K562 (cell line): ENCODE measurements around the gene ADPRHL1. TPM values are rescaled to one million over a fixed set of nuclear protein-coding genes. Genes with fewer than 3 reads are reported as not detected.

Experiments
- ATAC-seq: fragments of 200-7000 bp; cut with Tn5 transposase; 3 replicates; pipeline ENCODE4 v1.9.1; 2020; ENCODE audit warnings: moderate library complexity
- BruUV-seq: library from RNA; stranded (reverse); fragments of 400-500 nt; replicated peaks from 2 replicates; lab custom pipeline; 2021; lab: Mats Ljungman, UMichigan
- CTCF ChIA-PET: fragments of 300-600 bp; formaldehyde crosslinking; extraction: SDS; loops from one replicate; lab custom pipeline; 2021; ENCODE audit warnings: low intra/inter-chr PET ratio; lab: Yijun Ruan, JAX
- POLR2A ChIA-PET: fragments of 300-600, 350-650 bp; sonication (Branson Sonifier 250); formaldehyde crosslinking; extraction: SDS; loops from one replicate; lab custom pipeline; 2021; ENCODE audit warnings: antibody characterized with exemption, inconsistent platforms; lab: Yijun Ruan, JAX
- DNase-seq, 4 experiments: peaks; one replicate each; pipeline versions ENCODE4 v3.0.0 to v3.0.0-alpha.2; 2011 to 2018; ENCODE audit warnings: low spot score in 3 of 4, mixed read lengths in 3 of 4; ENCODE audit errors: extremely low read depth in 1 of 4
- FAIRE-seq: peaks from 2 replicates; lab custom pipeline; 2011; peaks lifted over from hg19 to GRCh38; lab: Jason Lieb, UNC
- H2AFZ ChIP-seq: 2 replicates; pipeline ENCODE4 v1.6.0; 2011; ENCODE audit warnings: low read depth, low read length, control low read depth, inconsistent platforms
- H3K27ac ChIP-seq: fragments of 200-600 bp; 3 replicates; pipeline ENCODE4 v1.8.0; 2011; ENCODE audit warnings: low read depth, mild to moderate bottlenecking, control low read depth, inconsistent platforms, low read length, moderate library complexity, mixed read lengths; ENCODE audit errors: extremely low read depth
- H3K27me3 ChIP-seq, 2 experiments: fragments of 300-600 bp in 1 of 2; 2 replicates in 1 of 2; 3 replicates in 1 of 2; pipeline versions ENCODE4 v1.6.0 to v1.8.0; 2011; ENCODE audit warnings: inconsistent platforms in 2 of 2, low read length in 2 of 2, mild to moderate bottlenecking in 1 of 2, mixed read lengths in 1 of 2, moderate library complexity in 1 of 2; ENCODE audit not compliant: control insufficient read depth in 2 of 2, insufficient read depth in 2 of 2
- H3K36me3 ChIP-seq: fragments of 300-600 bp; 3 replicates; pipeline ENCODE4 v1.8.0; 2011; ENCODE audit warnings: mild to moderate bottlenecking, low read length, inconsistent platforms; ENCODE audit not compliant: control insufficient read depth, insufficient read depth
- H3K4me1 ChIP-seq, 2 experiments: fragments of 200-600 bp in 1 of 2; replicated peaks in 1 of 2; 2 replicates in 1 of 2; 3 replicates in 1 of 2; pipeline versions ENCODE4 v1.5.1 to v1.8.0; 2011; ENCODE audit warnings: inconsistent platforms in 2 of 2, low read length in 2 of 2, mild to moderate bottlenecking in 1 of 2, mixed read lengths in 1 of 2, moderate library complexity in 1 of 2; ENCODE audit not compliant: control insufficient read depth in 2 of 2, insufficient read depth in 2 of 2
- H3K4me2 ChIP-seq: 2 replicates; pipeline ENCODE4 v1.6.1; 2011; ENCODE audit warnings: low read length, control low read depth, inconsistent platforms, mixed read lengths; ENCODE audit not compliant: insufficient read depth
- H3K4me3 ChIP-seq: fragments of 200-600 bp; sonication (generic), shearing (Covaris generic); 2 replicates; pipeline ENCODE4 v1.5.1; 2016; ENCODE audit warnings: control low read depth, inconsistent platforms
- H3K79me2 ChIP-seq: fragments of 200-600 bp; 3 replicates; pipeline ENCODE4 v1.8.0; 2011; ENCODE audit warnings: low read length, inconsistent platforms; ENCODE audit not compliant: control insufficient read depth, insufficient read depth
- H3K9ac ChIP-seq, 2 experiments: 2 replicates each; pipeline versions ENCODE4 v1.6.0 to v1.6.1; 2011; ENCODE audit warnings: low read depth in 2 of 2, low read length in 2 of 2, control low read depth in 1 of 2, inconsistent platforms in 1 of 2, mild to moderate bottlenecking in 1 of 2, mixed read lengths in 1 of 2; ENCODE audit not compliant: insufficient read depth in 1 of 2
- H3K9me1 ChIP-seq: one replicate; pipeline ENCODE4 v1.6.0; 2011; ENCODE audit warnings: inconsistent platforms, mild to moderate bottlenecking, low read length, moderate library complexity; ENCODE audit not compliant: control insufficient read depth, insufficient read depth
- H3K9me3 ChIP-seq: replicated peaks from 2 replicates; pipeline ENCODE4 v1.5.1; 2011; ENCODE audit warnings: low read depth, low read length, inconsistent platforms; ENCODE audit not compliant: control insufficient read depth, insufficient read depth
- H4K20me1 ChIP-seq: replicated peaks from 2 replicates; pipeline ENCODE4 v1.6.1; 2011; ENCODE audit warnings: low read length, inconsistent platforms, mixed read lengths; ENCODE audit not compliant: control insufficient read depth, insufficient read depth
- CBX2 ChIP-seq: fragments of 200-600 bp; sonication (generic); IDR thresholded peaks from one replicate; pipeline ENCODE4 v1.6.1; 2012; ENCODE audit warnings: mild to moderate bottlenecking, low read length, inconsistent platforms; ENCODE audit not compliant: insufficient read depth, poor library complexity, severe bottlenecking
- GTF2A2 ChIP-seq: IDR thresholded peaks from 2 replicates; pipeline ENCODE4 v1.6.1; 2016; ENCODE audit warnings: mild to moderate bottlenecking, missing genetic modification characterization, missing compliant biosample characterization
- GTF3C2 ChIP-seq: IDR thresholded peaks from 3 replicates; pipeline ENCODE4 v1.6.1; 2011; ENCODE audit warnings: borderline replicate concordance, mild to moderate bottlenecking, moderate library complexity; ENCODE audit not compliant: insufficient read length; ENCODE audit errors: extremely low read depth
- KHSRP ChIP-seq: fragments of 450-650 bp; IDR thresholded peaks from 2 replicates; pipeline ENCODE4 v1.6.1; 2017
- NEUROD1 ChIP-seq: fragments of 150-350 bp; IDR thresholded peaks from 2 replicates; pipeline ENCODE4 v1.6.1; 2014; ENCODE audit warnings: borderline replicate concordance, low read length, low read depth; ENCODE audit not compliant: partially characterized antibody
- PHF21A ChIP-seq: fragments of 450-650 bp; IDR thresholded peaks from 2 replicates; pipeline ENCODE4 v1.6.1; 2017; ENCODE audit warnings: low read depth, borderline replicate concordance
- U2AF2 ChIP-seq: fragments of 200-400 bp; formaldehyde crosslinking; optimal IDR thresholded peaks from 2 replicates; pipeline ENCODE3; 2017; ENCODE audit warnings: low read depth, mild to moderate bottlenecking, low read length
- ZFP1 ChIP-seq: fragments of 450-650 bp; formaldehyde crosslinking; IDR thresholded peaks from 2 replicates; pipeline ENCODE4 v1.4.0; 2020; ENCODE audit warnings: mild to moderate bottlenecking, mixed read lengths
- ZNF507 ChIP-seq: conservative IDR thresholded peaks from 2 replicates; pipeline ENCODE4 v1.6.1; 2017; ENCODE audit warnings: missing genetic modification characterization, missing compliant biosample characterization
- ZNF76 ChIP-seq: fragments of 250-450 bp; sonication (Bioruptor Pico); IDR thresholded peaks from 2 replicates; pipeline ENCODE4 v1.4.0; 2020; ENCODE audit warnings: mild to moderate bottlenecking, moderate library complexity, borderline replicate concordance
- WGBS: fragments of 100-300 bp; shearing (Covaris generic); methylation state at CpG from one replicate; pipeline ENCODE4 v1.1.6; 2016; ENCODE audit warnings: low coverage, mixed read lengths; ENCODE audit not compliant: insufficient coverage; ENCODE audit errors: missing lambda C conversion rate; 5-methylcytosine and 5-hydroxymethylcytosine counted together
- in situ Hi-C: fragments of 300-500 bp; cut with MboI; formaldehyde crosslinking; loops from 4 replicates; pipeline ENCODE4 v1.15.0; 2018; ENCODE audit warnings: inconsistent platforms, mixed read lengths
- intact Hi-C: fragments of 100-400 bp; cut with micrococcal nuclease; formaldehyde crosslinking; loops from 2 replicates; pipeline ENCODE4 v1.14.2; 2022
- polyA plus RNA-seq, 8 experiments: library from polyadenylated mRNA; depleted of rRNA in 4 of 8; stranded (reverse) in 5 of 8; unstranded in 3 of 8; fragments of >200 nt; fragmentation: Nextera tagmentation in 2 of 8; fragmentation: Illumina TruSeq in 1 of 8; extraction: Ambion mirVana in 2 of 8; extraction: Trizol in 1 of 8; gene quantifications; 2 replicates each; pipeline versions ENCODE4 v1.2.1 to v1.2.3, GENCODE V29; 2011 to 2014; ENCODE audit warnings: inconsistent platforms in 1 of 8, missing spikeins in 1 of 8
- total RNA-seq, 7 experiments: library from RNA; depleted of rRNA in 6 of 7; stranded (reverse); fragments of >200 nt in 6 of 7; fragmentation: Illumina TruSeq in 2 of 7; extraction: Trizol in 2 of 7; gene quantifications; 2 replicates each; pipeline versions ENCODE4 v1.2.1 to v1.2.3, GENCODE V29; 2011 to 2021; ENCODE audit warnings: low replicate concordance in 1 of 7
- TF ChIP-seq, protein P1 (sequence below), 2 experiments: fragments of 250-450 bp in 1 of 2; fragments of 450-650 bp in 1 of 2; sonication (Bioruptor Pico) in 1 of 2; IDR thresholded peaks; 2 replicates each; pipeline versions ENCODE4 v1.6.1 to v1.8.0; 2016 to 2021; ENCODE audit warnings: mild to moderate bottlenecking in 2 of 2, moderate library complexity in 2 of 2, missing compliant biosample characterization in 1 of 2, missing genetic modification characterization in 1 of 2
- TF ChIP-seq, protein P2 (sequence below): fragments of 250-450 bp; sonication (Bioruptor Pico); IDR thresholded peaks from 2 replicates; pipeline ENCODE4 v1.4.0; 2020; ENCODE audit warnings: mild to moderate bottlenecking, moderate library complexity

ADPRHL1 gene
- total and polyA plus RNA-seq, 9 of the 15 experiments (the other 6 are each of a cell fraction or from before 2014, with no cell fraction given) = 0.06 to 0.76 (median 0.37) TPM; not detected in 1

DNA sequence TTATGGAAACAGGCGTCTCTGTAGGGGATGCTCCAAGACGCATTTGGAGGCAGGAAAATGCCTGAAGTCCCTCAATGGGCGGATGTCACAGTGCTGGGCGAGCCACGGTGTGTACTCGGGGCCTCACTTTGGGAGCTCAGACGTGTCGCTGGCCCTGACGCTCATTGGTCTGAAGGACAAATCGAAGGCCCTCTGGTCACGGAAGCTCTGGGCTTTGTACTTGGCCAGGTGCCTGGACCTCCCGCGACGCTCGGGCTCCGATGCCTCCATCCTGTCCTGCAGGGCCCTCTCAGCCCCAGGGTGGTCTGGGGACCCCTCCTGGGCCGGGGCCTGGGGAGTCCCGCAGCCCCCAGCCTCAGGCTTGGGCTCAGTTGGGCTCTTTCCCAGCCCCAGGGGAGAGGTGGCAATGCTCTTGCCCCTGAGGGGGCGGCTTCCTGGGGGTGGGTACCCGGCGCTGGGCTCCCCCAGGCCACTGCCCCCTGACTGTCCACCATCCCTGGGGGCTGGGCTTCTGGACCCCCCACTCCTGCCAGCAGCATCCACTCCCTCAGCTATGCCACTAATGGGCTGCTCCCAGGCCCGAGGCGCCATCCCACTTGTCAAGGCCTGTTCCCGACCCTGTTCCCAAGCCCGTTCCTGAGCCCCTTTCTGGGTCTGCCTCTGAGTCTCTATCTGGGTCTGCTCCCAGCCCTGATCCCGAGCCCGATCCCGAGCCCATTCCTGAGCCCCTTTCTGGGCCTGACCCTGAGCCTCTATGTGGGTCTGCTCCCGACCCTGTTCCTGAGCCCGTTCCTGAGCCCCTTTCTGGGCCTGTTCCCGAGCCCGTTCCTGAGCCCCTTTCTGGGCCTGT is 49.8 kb downstream of the ADPRHL1 start (continued):
- TF ChIP-seq GTF3C2 = no peak
- TF ChIP-seq CBX2 = no peak
- no peak for TF ChIP-seq ZNF76
- TF ChIP-seq, all 486 proteins: peak for 0

DNA sequence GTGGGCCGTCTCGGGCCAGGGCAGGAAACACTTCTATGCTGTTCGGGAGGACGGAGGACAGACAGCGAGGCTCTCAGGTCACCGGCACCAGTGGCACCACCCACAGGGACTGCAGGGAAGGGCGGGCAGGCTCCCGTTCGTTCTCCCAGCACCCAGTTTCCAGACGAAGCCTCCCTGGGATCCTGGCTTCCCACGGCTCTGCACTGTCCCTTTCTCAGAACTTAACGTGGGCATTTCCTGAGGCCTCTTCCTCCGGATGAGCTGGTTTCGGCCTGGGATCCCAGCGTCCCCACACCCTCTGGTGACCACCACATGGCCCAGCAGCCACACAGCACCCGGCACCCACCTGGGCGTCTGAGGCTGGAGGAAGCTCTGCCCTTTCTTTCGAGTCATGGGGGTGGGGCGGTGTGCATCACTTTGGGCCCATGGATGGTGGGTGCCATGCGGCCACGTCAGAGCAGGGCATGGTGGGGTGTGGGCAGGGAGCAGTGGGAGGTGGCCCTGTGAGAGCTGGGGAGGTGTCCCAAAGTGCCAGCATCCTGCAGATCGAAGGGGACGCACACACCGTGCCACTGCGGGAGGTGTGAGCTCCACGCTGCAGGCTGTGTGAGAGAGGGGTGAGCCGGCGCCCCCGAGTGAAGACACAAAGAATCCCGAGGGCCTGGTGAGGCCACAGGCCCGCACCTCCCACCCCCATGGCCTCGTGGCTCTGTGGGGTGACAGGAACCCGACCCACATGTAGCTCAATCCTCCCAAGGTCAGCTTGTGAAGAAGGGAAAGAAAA is 50.6 kb downstream of the ADPRHL1 start:
- ChIA-PET CTCF (no interaction called here), POLR2A (interaction anchor here (0.5 to 0.6 kb wide), 2 partner anchors 443 to 1491 kb away, joined by 3 read pairs; no protein-coding TSS in a partner anchor)
- Histone ChIP-seq H3K79me2 (no peaks in the 10 kb centered on the region), H3K27ac (no peak overlapping the region), H3K27me3 (peaks cover 56 to 93% of the 10 kb centered on the region in 2 experiments; a peak in 4 of 5 replicates), H2AFZ (no peak overlapping the region), H3K9me1 (no peaks in the 10 kb centered on the region), H3K9ac (no peak overlapping the region), H3K4me3 (no peak overlapping the region), H3K4me1 (peaks cover 0 to 43% of the 10 kb centered on the region in 2 experiments; a peak in 3 of 5 replicates), H3K9me3 (no peaks in the 10 kb centered on the region), H3K4me2 (no peak overlapping the region), H4K20me1 (peaks cover 5% of the 10 kb centered on the region), H3K36me3 (no peaks in the 10 kb centered on the region)
- in situ Hi-C loops = no loop called here
- no TSS peak for BruUV-seq
- ATAC-seq (no peak), DNase-seq (no peak), FAIRE-seq (no peak)
- intact Hi-C loops = no loop called here
- 13% methylated on average over 20 of the region's 33 CpGs for WGBS
- no peak for TF ChIP-seq ZFP1 (CRISPR knock-in tag)
- no peak for TF ChIP-seq U2AF2
- TF ChIP-seq KHSRP = no peak
- no peak for TF ChIP-seq ZNF507 (tag)
- no peak for TF ChIP-seq NEUROD1
- TF ChIP-seq, protein P1, sequence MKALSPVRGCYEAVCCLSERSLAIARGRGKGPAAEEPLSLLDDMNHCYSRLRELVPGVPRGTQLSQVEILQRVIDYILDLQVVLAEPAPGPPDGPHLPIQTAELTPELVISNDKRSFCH (CRISPR knock-in tag; IDR thresholded peaks at IDR 0.05) = no peak
- TF ChIP-seq, protein P1 (tag; IDR thresholded peaks at IDR 0.05) = no peak
- TF ChIP-seq PHF21A = no peak
- no peak for TF ChIP-seq GTF2A2 (tag)
- TF ChIP-seq, protein P2, sequence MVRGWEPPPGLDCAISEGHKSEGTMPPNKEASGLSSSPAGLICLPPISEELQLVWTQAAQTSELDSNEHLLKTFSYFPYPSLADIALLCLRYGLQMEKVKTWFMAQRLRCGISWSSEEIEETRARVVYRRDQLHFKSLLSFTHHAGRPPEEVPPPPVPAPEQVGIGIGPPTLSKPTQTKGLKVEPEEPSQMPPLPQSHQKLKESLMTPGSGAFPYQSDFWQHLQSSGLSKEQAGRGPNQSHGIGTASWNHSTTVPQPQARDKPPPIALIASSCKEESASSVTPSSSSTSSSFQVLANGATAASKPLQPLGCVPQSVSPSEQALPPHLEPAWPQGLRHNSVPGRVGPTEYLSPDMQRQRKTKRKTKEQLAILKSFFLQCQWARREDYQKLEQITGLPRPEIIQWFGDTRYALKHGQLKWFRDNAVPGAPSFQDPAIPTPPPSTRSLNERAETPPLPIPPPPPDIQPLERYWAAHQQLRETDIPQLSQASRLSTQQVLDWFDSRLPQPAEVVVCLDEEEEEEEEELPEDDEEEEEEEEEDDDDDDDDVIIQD (CRISPR knock-in tag) = no peak
